Keratinocyte (primary cell): ENCODE measurements around the gene TRIP4. TPM values are rescaled to one million over a fixed set of nuclear protein-coding genes. Genes with fewer than 3 reads are reported as not detected.

Experiments
- DNase-seq: peaks from one replicate; pipeline ENCODE4 v3.0.0-alpha.2; 2011; ENCODE audit warnings: low read depth, missing footprints, low spot score
- FAIRE-seq: peaks from 2 replicates; lab custom pipeline; 2011; peaks lifted over from hg19 to GRCh38; lab: Jason Lieb, UNC
- H2AFZ ChIP-seq: 2 replicates; pipeline ENCODE4 v1.6.0; 2012; ENCODE audit warnings: low read length, control low read depth, inconsistent platforms; ENCODE audit not compliant: control insufficient read depth
- H3K27ac ChIP-seq: 2 replicates; pipeline ENCODE4 v1.5.1; 2011; ENCODE audit warnings: low read length; ENCODE audit not compliant: control insufficient read depth, insufficient read depth
- H3K27me3 ChIP-seq: 3 replicates; pipeline ENCODE4 v1.6.0; 2011; ENCODE audit warnings: low read length; ENCODE audit not compliant: control insufficient read depth, insufficient read depth; ENCODE audit errors: extremely low read depth
- H3K36me3 ChIP-seq, 2 experiments: 2 replicates in 1 of 2; 3 replicates in 1 of 2; pipeline ENCODE4 v1.5.1; 2011; ENCODE audit warnings: low read length in 2 of 2, mild to moderate bottlenecking in 1 of 2; ENCODE audit not compliant: control insufficient read depth in 2 of 2, insufficient read depth in 2 of 2; ENCODE audit errors: extremely low read depth in 1 of 2
- H3K4me1 ChIP-seq: 3 replicates; pipeline ENCODE4 v1.5.1; 2011; ENCODE audit warnings: low read length; ENCODE audit not compliant: control insufficient read depth, insufficient read depth; ENCODE audit errors: extremely low read depth
- H3K4me2 ChIP-seq: 3 replicates; pipeline ENCODE4 v1.6.0; 2011; ENCODE audit warnings: low read depth, low read length; ENCODE audit not compliant: control insufficient read depth, insufficient read depth; ENCODE audit errors: extremely low read depth
- H3K4me3 ChIP-seq, 3 experiments: fragments of 200-600 bp in 1 of 3; sonication (generic) in 1 of 3; 2 replicates in 2 of 3; 3 replicates in 1 of 3; pipeline ENCODE4 v1.5.1; 2011 to 2016; ENCODE audit warnings: low read length in 3 of 3, mild to moderate bottlenecking in 3 of 3, control low read depth in 2 of 3, inconsistent platforms in 1 of 3, low read depth in 1 of 3, mixed read lengths in 1 of 3, mixed run types in 1 of 3, moderate library complexity in 1 of 3; ENCODE audit not compliant: control insufficient read depth in 2 of 3, insufficient read depth in 2 of 3; ENCODE audit errors: extremely low read depth in 1 of 3
- H3K79me2 ChIP-seq: 2 replicates; pipeline ENCODE4 v1.6.0; 2012; ENCODE audit warnings: low read length; ENCODE audit not compliant: control insufficient read depth, insufficient read depth
- H3K9ac ChIP-seq: 3 replicates; pipeline ENCODE4 v1.6.0; 2011; ENCODE audit warnings: low read length; ENCODE audit not compliant: control insufficient read depth, insufficient read depth; ENCODE audit errors: extremely low read depth
- H3K9me1 ChIP-seq: 3 replicates; pipeline ENCODE4 v1.6.0; 2011; ENCODE audit warnings: low read length; ENCODE audit not compliant: control insufficient read depth, insufficient read depth; ENCODE audit errors: extremely low read depth
- H3K9me3 ChIP-seq: 2 replicates; pipeline ENCODE4 v1.5.1; 2012; ENCODE audit warnings: low read depth, low read length; ENCODE audit not compliant: control insufficient read depth
- H4K20me1 ChIP-seq: 3 replicates; pipeline ENCODE4 v1.6.0; 2011; ENCODE audit warnings: low read length; ENCODE audit not compliant: control insufficient read depth, insufficient read depth; ENCODE audit errors: extremely low read depth
- CTCF ChIP-seq, 3 experiments: IDR thresholded peaks in 1 of 3; conservative IDR thresholded peaks in 1 of 3; optimal IDR thresholded peaks in 1 of 3; 2 replicates in 2 of 3; 3 replicates in 1 of 3; pipeline versions ENCODE3 to v1.5.1; 2011; ENCODE audit warnings: low read length in 3 of 3, mild to moderate bottlenecking in 3 of 3, moderate library complexity in 2 of 3, control low read depth in 1 of 3, inconsistent platforms in 1 of 3; ENCODE audit not compliant: insufficient read depth in 2 of 3; ENCODE audit errors: extremely low read depth in 1 of 3
- EZH2 ChIP-seq: IDR thresholded peaks from one replicate; pipeline ENCODE4 v1.6.1; 2012; ENCODE audit warnings: inconsistent platforms, mild to moderate bottlenecking, low read length, moderate library complexity
- dilution Hi-C: fragments of 300-500 bp; cut with MboI; formaldehyde crosslinking; loops from one replicate; pipeline ENCODE4 v1.7.0; 2020; ENCODE audit warnings: low sequenced_read_pairs; ENCODE audit not compliant: extremely low pct_ligation_motif_present
- polyA plus RNA-seq, 5 experiments: library from polyadenylated mRNA; depleted of rRNA in 3 of 5; stranded (reverse) in 3 of 5; stranded (forward) in 1 of 5; unstranded in 1 of 5; fragments of >200 nt; gene quantifications; 1 replicate in 1 of 5; 2 replicates in 3 of 5; 3 replicates in 1 of 5; pipeline versions ENCODE4 v1.2.1 to v1.2.3, GENCODE V29; 2011 to 2012; ENCODE audit warnings: missing spikeins in 2 of 5, low read depth in 1 of 5, low replicate concordance in 1 of 5

Gene TRIP4
- polyA plus RNA-seq, 1 donor (not counting 4 experiments of a cell fraction or from before 2014, with no cell fraction given) = 31.5 TPM

GRCh38 chr15:64443747-64444621, 56.3 kb downstream of the TRIP4 start:
- FAIRE-seq = peak; percentile 89
- dilution Hi-C loops = no loop called here

GRCh38 chr15:64444836-64445235, 57.2 kb downstream of the TRIP4 start:
- no peak overlapping the region for H3K9ac ChIP-seq

More at GRCh38 chr15:64443747-64444621, 56.3 kb downstream of the TRIP4 start:
- TF ChIP-seq CTCF (optimal IDR thresholded peaks at IDR 0.05 in 1 of 3, IDR thresholded peaks at IDR 0.05 in 1 of 3, conservative IDR thresholded peaks at IDR 0.05 in 1 of 3; ENCODE audit: extremely low read depth in 1 of 3, insufficient read depth in 2 of 3, low read length in 3 of 3) (no peak), EZH2 (no peak)
- no peaks in the 10 kb centered on the region for H4K20me1 ChIP-seq
- no peaks in the 10 kb centered on the region for H3K79me2 ChIP-seq
- H3K9me3 ChIP-seq = no peaks in the 10 kb centered on the region
- peak overlapping the region; percentile 68 for H2AFZ ChIP-seq
- H3K9me1 ChIP-seq = no peaks in the 10 kb centered on the region
- DNase-seq = peak; percentile 59
- H3K4me2 ChIP-seq = peak overlapping the region; percentile 82
- H3K36me3 ChIP-seq = peaks cover 4 to 7% of the 10 kb centered on the region in 2 experiments
- peak overlapping the region in 2 of 3 experiments; percentile 41 to 54 for H3K4me3 ChIP-seq
- H3K9ac ChIP-seq = peak overlapping the region; percentile 51
- no peaks in the 10 kb centered on the region for H3K27me3 ChIP-seq
- H3K4me1 ChIP-seq = peaks cover 19% of the 10 kb centered on the region
- H3K27ac ChIP-seq = peak overlapping the region; percentile 83

More at GRCh38 chr15:64444836-64445235, 57.2 kb downstream of the TRIP4 start:
- Histone ChIP-seq H3K27me3 (no peaks in the 10 kb centered on the region), H3K79me2 (no peaks in the 10 kb centered on the region), H3K4me2 (peak overlapping the region; percentile 82), H3K4me1 (peaks cover 19% of the 10 kb centered on the region), H3K9me1 (no peaks in the 10 kb centered on the region), H3K4me3 (peak overlapping the region in 1 of 3 experiments; percentile 29), H3K9me3 (no peaks in the 10 kb centered on the region), H3K27ac (peak overlapping the region; percentile 83), H4K20me1 (no peaks in the 10 kb centered on the region), H3K36me3 (peaks cover 4 to 7% of the 10 kb centered on the region in 2 experiments), H2AFZ (no peak overlapping the region)
- no peak for DNase-seq
- no peak for FAIRE-seq
- dilution Hi-C loops = no loop called here
- TF ChIP-seq CTCF (optimal IDR thresholded peaks at IDR 0.05 in 1 of 3, IDR thresholded peaks at IDR 0.05 in 1 of 3, conservative IDR thresholded peaks at IDR 0.05 in 1 of 3; ENCODE audit: extremely low read depth in 1 of 3, insufficient read depth in 2 of 3, low read length in 3 of 3) = no peak
- TF ChIP-seq EZH2 = no peak
